Germinal center (tissue), 1 donor: Measurements from ENCODE around the gene BCAP31.
"Not testable (repeated sequence)": the region's sequence is repeated elsewhere in the genome, so short reads cannot be mapped to it uniquely, and the experiment has no call there.

Experiments used
- DNase-seq: peaks from one replicate; pipeline ENCODE4 v3.0.0; 2012; ENCODE audit warnings: mixed read lengths, low spot score

BCAP31 gene

GRCh38 chrX:153762626-153763173, 38.5 kb upstream of the BCAP31 start:
- DNase-seq: no peak

DNA sequence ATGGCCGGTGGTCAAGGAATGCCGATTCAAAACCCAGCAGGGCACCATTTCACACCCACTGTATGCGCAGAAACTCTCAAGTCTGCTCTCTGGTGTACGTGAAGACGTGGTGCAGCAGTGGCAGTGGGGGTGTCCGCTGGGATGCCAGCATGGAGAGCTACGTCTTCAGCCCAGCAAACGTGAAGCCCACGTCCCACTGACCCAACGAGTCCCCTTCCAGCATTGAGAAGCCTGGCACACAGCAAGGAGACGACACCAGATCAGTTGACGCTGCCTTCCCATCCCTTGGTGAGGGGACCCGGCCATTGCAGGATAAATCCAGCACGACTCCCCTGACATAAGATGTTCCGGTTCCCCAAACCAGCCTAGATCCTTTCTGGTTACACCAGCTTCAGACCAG, 37.7 kb upstream of the BCAP31 start:
- no peak for DNase-seq

GRCh38 chrX:153755136-153755535, 30.9 kb upstream of the BCAP31 start:
- no peak for DNase-seq

DNA sequence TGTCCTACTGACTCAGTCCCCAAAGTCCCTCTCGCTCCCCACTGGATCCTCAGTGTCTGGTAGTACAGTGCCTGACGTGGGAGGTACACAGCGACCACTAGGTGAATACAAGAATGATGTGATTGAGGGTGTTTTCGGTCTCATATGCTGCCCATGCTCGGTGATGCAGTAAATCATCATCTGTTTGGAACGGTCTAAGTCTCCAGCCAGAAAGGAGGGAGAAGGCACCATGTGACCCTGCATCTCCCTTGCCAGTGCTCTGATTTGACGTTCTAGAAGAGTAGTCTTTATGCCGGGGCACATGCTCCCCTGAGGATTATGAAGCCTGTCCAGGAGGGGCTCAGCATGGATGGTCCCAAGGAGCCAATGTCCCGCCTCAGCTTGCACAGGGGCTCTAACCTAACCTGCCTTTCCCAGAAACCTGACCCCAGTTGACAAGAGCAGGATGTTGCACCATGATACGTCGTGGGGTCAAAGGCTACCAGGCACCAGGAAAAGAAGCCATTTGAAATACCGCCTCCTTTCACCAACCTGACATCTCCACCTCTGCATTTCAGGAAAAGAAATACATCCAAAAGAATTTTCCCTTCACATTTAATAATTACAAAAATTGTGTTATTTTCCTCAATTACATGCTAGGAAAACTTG, 26.1 kb upstream of the BCAP31 start:
- no peak for DNase-seq

- not testable (repeated sequence) for DNase-seq
Measured at GRCh38 chrX:153749017-153749416, 24.8 kb upstream of the BCAP31 start.

GRCh38 chrX:153746991-153747390, 22.8 kb upstream of the BCAP31 start:
- not testable (repeated sequence) for DNase-seq

DNA sequence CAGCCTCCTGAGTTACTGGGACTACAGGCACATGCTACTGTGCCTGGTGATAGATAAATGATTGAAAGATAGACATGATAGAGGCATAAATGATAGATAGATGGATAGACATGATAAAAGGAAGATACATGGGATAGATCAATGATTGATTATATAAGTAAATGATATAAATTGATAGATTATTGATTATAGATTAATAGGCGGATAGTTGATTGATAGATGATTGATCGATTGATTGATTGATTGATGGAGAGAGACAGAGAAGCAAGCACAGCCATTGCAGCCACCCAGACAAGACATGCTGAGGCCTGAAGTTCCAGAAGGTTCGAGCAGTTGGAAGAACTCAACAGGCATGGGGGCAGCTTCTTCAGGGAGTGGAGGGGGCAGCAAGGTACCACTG, 22.2 kb upstream of the BCAP31 start:
- DNase-seq: no peak

- not testable (repeated sequence) for DNase-seq
Measured at GRCh38 chrX:153745067-153745433, 20.9 kb upstream of the BCAP31 start.

- DNase-seq: no peak
Measured at GRCh38 chrX:153744210-153745066, 20.3 kb upstream of the BCAP31 start.

DNA sequence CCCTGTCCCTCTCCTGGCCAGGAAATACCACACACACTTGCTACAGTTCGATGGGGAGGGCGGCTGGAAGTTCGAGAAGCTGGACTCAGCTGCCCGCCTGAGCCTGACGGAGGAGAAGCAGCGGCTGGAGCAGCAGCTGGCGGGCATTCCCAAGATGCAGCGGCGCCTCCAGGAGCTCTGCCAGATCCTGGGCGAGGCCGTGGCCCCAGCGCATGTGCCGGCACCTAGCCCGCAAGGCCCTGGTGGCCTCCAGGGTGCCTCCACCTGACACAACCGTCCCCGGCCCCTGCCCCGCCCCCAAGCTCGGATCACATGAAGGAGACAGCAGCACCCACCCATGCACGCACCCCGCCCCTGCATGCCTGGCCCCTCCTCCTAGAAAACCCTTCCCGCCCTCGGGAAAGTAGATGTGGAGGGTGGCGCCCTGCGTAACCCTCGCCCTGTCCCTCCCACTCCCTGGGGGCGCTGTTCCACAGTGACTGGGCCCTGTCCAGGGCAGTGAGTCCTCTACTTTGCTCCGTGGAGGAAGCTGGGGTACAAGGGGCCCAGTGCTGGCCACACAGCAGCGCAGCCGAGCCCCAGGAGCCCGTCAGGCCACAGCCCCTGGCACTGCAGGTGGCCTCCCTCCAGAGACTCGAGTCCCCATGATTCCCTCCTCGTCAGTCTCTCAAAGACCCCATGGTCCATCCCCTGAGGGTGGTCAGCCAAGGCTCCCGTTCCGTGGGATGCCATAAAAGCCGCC, 19.5 kb upstream of the BCAP31 start:
- DNase-seq: not testable (repeated sequence)

GRCh38 chrX:153742796-153743467, 18.7 kb upstream of the BCAP31 start:
- not testable (repeated sequence) for DNase-seq

GRCh38 chrX:153742111-153742510, 17.9 kb upstream of the BCAP31 start:
- DNase-seq: not testable (repeated sequence)

- DNase-seq: no peak
Measured at GRCh38 chrX:153741446-153741845, 17.3 kb upstream of the BCAP31 start.

DNA sequence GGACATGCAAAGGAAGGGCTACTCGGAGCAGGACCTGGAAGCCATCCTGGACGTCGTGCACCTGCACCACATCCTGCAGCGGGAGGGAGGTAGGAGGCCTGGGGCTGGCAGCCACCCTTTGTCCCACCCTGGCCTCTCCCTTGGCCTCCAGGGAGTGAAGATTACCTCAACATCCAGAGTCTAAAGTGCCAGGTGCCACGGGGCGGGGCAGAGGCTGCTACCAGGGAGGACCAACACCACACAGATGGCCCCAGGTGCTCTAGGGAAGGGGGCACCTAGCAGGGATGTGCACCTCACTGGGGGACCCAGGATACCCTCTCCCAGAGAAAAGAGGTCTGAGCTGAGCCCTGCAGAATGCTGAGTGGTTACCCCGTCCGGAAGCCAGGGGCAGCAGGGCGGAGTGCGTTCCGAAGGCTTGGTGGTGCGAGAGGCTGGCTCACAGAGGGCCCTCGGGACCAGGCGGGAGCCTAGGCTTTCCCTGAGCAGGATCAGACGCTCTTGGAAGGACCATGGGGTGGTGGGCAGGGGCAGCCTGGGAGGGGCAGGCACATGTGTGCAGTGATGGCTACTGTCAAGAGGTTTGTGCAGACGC, 16.5 kb upstream of the BCAP31 start:
- no peak for DNase-seq

- DNase-seq: no peak
Measured at GRCh38 chrX:153739754-153740486, 15.7 kb upstream of the BCAP31 start.

DNA sequence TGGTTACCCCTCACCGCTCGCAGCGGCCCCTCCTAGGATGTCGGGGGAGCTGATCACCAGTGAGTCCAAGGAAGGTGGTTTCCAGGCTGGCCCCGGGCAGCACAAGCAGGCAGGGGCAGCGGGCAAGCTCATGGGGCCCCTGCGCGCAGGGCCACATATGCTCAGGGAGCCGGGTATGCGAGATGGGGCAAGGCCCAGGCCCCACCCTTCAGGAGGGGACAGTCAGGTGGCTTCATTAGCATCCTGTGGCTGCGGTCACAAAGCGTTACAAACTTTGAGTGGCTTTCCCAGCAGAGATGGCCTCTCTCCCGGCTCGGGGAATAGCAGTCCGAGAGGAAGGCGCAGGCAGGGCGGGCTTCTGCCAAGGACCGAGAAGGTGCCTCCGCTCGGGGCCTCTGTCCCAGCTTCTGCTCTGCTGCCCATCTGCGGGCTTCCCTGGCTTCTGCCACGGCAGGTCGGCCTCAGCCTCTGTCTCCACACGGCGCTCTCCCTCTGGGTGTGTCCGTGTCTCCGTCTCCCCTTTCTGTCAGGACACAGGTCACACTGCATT, 13.9 kb upstream of the BCAP31 start:
- DNase-seq: no peak

GRCh38 chrX:153736871-153737441, 12.8 kb upstream of the BCAP31 start:
- no peak for DNase-seq

GRCh38 chrX:153736071-153736820, 12.1 kb upstream of the BCAP31 start:
- no peak for DNase-seq

GRCh38 chrX:153735274-153735673, 11.1 kb upstream of the BCAP31 start:
- no peak for DNase-seq
